T-helper 9 cell (primary cell): Measurements from ENCODE around the gene PAMR1.

Source experiments
- DNase-seq: peaks from one replicate; pipeline ENCODE4 v3.0.0-alpha.2; 2020

PAMR1 gene

DNA sequence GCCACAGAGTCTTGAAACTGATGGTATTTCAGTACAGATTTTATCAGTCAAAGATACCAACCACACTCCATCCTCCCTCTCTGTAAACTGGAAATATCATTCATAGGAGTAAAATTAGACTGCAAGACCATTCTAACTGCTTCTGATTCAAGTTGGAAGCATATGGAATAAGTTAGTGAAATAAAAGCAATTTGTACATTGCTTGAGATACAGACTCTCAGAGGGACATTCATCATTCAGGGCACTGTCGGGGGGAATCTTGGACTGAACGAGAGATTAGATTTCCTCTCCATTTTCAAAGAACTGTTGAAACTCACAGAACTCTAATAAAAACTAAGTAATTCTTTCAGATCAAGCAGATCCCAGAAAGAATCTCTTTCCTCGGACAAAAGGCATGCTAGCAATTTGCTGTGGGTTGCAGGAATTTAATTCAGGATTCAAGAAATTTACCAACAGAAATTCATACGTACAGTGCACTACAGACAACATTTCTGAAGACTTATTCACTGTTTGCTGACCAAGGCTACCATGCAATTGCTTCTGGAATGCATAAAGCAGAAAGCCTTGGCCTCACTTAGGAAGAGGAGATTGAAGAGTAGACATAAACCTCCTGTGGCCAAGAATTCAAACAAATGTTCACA lies 34.1 kb downstream of the PAMR1 start:
- DNase-seq: no peak

DNA sequence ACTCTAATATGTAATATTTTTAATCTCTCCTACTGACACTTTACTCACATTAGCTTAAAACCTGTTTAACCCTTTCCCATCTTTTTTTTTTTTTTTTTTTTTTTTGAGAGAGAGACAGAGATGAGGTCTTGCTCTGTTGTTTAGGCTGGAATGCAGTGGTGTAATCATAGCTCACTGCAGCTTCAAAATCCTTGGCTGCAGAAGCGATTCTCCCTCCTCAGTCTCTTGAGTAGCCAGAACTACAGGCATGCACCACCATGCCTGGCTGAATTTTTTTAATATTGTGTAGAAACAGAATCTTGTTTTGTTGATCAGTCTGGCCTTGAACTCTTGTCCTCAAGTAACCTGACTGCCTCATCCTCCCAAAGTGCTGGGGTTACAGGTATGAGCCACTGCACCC lies 37.3 kb downstream of the PAMR1 start:
- DNase-seq: no peak

DNA sequence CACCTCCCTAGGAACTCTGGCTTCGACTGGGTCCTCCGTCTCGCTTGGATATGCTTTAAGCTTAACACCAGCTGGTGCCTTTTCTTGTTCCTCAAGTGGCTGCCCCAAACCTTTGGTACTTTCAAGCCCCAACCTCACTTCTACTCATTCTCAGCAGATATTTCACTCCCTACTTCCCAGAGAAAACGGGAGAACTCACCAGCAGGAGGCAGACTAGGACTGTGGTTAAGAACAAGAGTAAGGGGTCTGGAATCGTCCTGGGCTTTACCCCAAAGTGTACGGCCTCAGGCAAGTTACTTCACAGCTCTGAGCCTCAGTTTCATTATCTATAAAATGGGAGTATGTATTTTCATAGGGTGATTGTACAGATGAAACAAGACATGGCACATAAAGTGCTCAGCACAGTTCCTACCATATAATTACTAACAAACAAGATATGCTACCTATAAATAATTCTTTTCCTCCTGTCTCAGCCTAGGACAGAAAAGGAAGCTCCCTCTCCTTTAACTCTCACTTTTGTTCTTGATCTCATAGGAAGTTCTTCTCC lies 37.8 kb downstream of the PAMR1 start:
- no peak for DNase-seq

DNA sequence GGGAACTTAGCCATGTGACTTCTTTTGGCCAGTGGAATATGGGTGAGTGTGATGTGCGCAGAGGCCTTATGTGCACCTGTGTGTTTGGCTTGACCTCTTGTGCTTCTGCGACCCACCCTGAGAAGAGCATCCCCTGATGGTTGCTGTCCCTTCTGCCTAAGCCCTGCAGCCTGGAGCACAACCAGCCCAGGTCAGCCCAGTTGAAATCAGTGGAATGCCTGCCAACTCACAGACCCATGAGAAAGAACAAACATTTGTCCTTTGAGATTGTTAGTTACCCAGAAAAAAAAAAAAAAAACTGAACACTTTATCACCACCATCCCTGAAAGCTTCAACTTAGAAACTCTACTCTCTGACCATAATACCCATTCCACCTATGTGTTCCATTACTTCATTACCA lies 38.5 kb downstream of the PAMR1 start:
- no peak for DNase-seq

DNA sequence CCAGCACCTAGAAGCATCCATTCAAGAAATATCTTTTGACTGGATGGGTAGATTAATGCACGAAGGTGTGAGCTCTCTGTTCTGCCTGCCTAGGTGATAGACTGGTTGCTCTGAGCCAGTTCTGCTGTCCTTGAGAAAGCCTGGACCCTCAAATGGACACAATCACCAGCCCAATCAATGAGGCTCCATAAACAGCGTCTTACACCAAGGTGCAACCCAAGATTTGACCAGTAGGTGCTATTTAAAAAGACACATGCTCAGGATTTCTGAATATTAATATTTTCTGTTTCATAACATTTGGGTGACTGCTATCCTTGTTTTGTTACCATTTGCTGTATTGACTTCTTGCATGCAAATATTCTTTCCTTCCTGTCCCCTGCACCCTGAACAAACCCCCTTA lies 39.0 kb downstream of the PAMR1 start:
- DNase-seq: no peak

DNA sequence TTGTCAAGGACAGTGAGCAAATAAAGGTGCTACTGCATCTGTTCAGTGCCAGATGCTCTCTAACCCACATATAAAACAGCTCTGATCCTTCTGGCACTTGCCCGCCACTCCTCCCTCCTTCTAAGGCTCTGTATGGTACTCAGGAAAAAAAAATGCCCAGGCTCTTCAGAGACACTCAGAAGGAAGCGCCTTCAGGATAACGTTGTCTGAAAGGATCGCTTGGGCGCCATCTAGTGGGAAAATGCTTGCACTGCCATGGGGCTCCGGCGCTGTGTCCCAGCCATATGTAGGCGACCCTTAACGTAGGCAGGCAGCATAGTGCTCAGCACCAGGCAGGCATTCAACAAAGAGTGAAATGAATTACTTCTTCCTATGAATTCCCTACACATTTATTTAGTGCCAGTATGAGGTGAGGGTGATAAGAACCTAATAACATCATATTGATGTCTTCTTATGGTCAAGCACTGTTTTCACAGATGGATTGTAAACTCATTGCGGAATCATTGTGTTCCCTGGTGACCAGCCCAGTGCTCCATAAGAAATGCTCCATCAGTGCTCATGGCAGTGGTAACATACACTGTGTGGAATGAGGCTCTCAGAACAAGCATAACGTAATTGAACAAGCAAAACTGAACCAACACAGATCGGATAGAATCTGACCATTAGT lies 39.6 kb downstream of the PAMR1 start:
- peak; percentile 64 for DNase-seq

DNA sequence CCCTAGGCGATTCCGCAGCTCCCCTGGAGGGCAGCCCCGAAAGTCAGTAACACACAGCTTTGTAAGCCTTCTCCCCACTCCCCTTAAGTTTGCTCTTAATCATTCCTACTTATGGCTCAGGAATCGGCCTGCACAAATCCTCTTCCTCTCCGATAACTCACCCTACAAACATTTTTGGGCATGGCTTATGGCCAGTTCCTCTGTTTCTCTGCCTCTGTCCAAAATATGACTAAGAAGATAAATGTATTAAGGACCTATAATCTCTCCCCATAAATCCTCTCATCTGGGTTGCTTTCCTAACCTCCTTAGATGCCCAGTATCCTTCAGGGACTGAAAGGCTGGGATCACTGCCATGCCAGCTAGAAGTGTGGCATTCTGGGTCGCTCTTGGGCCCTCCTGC lies 41.0 kb downstream of the PAMR1 start:
- no peak for DNase-seq

DNA sequence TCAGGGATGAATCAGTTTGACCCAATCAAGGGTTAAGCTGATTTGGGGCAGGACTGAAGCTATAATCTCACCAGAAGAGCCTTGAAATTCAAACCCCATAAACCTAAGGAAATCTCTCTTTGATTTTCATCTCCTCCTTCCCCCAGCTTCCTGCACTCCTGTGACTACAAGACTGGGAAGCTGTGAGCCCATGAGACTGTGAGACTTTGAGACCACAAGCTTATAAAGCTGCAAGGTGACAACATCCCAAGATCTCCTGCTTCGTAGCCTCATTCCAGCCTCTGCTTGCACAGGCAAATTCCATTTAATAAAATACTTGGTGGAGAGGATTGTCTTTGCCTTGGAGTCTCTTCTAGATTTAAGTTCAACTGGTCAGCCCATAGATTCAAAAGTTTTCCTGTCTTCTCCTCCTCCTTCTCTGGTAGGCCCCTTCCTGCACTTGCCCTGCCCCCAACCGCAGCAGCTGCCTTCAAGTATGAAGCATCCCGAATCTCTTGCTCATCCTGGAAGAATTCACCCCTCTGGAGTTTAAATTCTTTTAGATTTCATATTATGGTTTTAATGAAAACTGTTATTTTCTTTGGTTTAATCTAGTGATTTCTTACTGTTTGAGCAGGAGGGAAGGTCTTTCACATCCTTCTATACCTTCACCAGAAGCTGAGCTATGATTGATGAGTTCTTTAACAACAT lies 42.1 kb downstream of the PAMR1 start:
- no peak for DNase-seq

DNA sequence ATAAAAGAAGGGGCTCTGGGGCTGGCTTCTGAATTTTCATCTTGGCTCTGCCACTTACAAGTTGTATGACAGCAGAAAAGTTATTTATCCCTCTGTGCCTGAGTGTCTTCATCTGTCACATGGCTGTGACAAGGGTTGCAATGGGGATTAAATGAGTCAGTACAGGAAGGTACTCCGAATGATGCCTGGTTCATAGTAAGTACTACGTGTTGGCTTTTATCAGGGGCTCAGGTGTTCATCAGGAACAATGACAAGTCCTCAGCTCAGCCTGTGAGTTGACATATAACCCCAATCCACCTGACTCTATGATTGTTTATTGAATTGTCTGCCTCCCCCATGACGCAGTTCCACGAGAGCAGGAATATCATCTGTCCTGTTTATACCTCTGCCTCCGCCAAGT lies 45.7 kb downstream of the PAMR1 start:
- no peak for DNase-seq

DNA sequence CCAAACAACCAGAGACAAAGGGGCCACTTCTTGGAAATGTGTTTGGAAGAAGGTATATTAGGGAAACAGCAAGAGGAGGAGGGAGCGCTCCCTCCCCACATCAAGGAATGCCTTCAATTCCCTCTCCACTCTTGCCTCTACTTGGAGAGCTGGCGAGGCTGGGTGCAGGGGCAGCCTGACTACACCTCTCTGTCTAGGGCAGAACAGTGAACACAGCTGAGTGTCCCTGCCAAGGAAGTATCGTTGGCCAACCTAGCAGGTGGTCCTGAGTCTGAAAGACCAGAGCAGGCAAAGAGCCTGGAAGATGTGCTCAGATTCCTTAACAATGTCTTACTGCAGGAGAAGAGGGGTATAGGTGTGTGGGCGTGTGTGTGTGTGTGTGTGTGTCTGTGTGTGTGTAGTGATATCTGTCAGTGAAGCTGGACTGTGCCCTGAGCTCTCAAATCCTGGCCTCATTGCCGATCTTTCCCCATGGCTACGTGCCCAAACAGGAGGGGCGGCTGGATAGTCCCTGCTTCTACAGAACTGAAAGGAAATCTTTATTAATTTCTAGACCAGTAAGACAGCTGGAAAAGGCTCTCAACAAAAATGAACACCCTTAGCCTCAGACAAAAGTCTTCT lies 46.8 kb downstream of the PAMR1 start:
- no peak for DNase-seq

DNA sequence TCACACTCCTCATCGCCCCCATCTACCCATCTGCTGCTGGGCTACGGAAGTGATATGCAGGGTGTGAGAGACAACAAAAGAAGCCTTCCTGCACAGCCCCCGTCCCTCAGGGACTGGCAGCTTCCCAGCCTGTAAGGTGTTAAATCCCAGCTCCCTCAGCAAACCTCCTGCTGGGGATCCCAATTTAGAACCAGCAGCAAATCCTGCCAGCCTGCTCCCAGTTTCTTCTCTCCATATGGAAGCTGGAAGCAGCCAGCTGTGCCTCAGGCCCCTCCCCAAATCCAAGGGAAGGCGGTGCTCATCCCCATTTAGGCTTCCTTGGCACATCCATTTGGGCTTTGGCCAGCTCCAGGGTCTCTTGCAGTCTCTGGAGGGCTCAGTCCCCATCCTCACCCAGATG lies 47.5 kb downstream of the PAMR1 start:
- no peak for DNase-seq

DNA sequence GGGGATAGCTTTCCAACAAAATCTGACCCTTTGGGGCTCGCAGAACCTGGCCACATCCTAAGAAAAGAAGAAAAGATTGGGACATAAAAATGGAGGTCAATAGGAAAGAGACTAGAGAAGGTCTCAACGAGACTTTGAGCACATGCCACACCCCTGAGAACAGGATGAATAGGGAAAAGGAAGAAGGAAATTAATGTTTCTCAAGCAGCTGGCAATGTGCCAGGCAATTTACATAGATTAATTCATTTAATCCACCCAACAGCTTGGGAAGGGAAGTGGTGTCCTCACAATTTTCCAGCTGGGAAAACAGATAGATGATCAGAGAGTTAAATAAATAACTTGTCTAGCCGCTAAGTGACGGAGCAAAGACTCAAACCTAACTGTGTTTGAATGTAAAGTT lies 50.7 kb downstream of the PAMR1 start:
- DNase-seq: no peak

DNA sequence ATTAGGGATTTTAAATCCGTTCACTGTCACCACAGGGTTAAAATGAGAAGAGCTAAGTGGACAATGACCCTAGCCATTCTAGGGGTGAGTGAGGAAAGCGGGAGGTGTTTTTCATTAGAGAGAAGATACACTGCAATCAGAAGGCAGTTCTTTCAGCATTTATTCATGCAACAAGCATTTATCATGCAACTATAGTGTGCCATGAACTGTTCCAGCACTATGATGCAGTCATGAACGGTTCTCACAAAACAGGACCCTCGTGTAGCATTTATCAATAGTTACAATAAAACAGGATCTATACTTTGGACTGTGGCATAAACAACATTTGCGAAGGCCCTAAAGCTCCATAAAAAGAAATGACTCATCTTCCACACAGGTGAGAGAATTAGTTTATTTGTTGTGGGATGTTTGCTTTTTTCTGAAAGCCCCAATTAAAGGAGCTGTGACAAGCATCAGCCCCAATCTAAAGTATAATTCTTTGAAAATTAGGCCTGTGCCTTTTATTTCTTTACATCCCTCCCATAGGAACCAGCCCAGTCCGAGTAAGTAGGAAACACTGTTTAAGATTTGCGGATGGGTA lies 51.5 kb downstream of the PAMR1 start:
- DNase-seq: no peak

DNA sequence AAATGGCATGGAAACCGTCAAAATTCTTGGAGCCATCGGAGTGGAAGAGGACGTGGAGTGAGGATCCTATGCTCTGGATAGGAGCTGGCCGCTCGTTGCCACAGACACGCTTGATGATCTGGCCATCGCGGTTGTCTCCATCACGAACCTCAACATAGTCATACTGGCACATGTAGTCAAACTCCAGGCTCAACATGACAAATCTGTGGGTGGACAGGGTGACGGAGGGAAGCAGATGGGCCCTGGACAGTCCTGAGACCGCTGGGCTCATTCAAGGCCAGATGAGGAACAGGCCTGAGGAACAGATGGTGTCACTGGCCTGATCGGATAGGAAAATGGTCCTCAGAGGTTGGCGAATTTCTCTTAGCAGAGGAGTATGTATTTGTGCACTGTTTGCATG lies 54.8 kb downstream of the PAMR1 start:
- no peak for DNase-seq

DNA sequence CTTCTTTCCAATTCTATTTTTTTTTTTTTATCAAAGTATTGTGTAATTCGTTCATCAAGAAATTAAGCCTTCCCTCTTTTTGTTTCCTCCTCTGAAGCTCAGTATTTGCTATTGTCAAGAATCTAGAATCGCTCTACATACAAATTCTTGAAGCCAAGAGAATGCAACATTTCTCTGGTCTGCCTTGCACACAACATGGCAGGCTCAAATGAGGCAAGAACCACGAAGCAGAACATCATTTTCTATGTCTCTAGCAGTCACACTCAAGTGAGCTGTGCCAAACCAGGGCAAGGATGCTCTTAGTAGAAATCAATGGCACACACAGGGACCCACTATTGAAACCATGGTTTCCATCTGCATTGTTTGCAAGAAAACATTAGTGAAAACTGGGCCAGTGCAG lies 59.4 kb downstream of the PAMR1 start:
- DNase-seq: no peak

DNA sequence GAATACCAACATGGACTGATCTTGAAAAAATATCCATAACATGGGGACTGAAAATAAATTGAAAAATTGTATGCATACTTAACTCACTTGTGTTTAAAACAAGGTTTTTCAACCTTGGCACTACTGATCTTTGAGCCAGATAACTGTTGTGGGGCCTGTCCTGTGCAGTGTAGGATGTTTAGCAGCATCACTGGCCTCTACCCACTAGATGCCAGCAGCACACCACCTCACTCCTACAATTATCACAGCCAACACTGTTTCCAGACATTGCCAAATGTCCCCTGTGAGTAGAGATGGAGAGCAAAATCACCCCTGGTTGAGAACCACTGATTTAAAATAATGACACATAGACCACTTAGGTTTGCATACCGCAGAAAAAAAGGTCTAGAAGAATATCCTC lies 61.1 kb downstream of the PAMR1 start:
- DNase-seq: no peak

DNA sequence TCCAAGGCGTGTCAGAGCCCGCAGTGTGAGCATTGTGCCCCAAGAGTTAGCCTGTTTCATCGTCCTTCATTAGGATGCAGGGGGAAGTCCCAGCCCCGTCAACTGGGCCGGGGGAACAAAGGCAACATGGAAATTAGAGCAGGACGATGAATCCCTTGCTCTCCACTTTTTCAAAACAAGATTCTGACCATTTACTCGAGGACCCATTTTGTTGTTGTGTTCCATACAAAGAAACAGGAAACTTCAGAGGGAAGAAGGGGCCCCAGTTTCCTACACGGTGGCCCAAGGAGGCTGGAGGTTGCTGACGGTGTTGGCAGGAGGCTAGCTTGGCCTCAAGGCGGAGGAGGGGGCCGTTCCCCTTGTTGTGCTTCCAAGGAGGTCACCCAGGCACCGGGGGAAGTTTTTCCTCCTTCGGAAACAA lies 62.1 kb downstream of the PAMR1 start:
- DNase-seq: no peak

DNA sequence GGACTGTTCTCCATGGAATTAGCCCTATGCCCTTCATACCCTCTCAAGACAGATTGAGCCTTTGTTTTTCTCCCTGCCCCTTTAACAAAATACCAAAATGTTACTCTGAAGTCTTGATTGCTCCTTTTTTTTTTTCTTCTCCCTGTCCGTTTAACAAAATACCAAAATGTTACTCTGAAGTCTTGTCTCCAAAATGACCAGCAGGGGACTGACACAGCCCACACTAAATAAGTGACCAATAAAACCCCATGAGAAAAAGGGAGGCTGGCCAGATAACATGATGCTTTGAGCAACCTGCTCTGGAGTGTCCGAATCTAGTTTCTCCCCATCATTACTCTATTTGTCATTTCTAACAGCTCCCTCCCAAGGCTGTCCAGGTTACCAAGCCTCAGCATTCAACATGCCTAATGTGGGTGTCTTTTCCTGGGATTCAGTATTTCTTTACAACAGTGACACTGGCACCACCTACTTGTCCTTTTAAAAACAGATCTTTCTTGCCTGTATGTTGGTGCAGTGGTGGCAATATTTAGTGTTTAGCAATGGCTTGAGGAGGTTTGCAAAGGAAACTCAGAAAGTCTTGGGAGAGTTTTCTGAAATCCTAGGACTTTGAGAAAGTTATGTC lies 63.4 kb downstream of the PAMR1 start:
- DNase-seq: no peak

DNA sequence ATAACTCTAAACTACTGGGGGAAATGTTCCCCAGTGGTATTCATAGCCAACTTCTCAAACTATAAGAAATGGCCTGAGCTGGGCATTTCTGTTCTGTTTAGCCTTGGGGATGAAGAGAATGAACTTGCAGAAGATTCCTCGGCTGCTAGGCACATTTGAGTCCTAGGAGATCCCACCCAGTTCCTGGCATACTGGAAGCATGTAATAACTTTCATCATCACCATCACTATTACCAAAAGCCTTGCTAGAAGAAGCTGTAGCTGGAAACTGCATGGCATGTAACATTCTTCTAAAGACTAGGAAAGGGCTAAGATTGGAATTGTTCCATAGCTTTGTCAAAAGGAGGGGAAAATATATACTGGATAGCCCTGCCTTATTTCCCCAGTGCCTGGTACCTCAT lies 65.9 kb downstream of the PAMR1 start:
- no peak for DNase-seq

DNA sequence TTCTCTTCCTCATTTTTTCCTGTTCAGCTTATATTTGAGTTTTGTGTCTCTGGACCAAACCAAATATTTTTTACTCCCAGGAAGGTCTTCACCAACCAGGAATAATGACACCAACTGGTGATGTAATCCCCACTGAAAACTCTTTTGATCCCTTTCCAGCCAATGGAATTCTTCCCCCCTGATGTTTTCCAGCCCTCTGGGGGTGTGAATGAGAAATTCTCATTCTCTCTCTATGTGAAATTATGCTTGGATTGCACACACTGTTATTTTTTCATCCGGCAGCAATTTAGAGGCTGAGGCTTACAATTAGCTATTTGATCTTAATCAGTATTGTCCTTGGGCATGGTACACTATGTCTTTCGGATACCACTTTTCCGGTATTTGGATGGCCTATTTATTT lies 66.6 kb downstream of the PAMR1 start:
- no peak for DNase-seq

DNA sequence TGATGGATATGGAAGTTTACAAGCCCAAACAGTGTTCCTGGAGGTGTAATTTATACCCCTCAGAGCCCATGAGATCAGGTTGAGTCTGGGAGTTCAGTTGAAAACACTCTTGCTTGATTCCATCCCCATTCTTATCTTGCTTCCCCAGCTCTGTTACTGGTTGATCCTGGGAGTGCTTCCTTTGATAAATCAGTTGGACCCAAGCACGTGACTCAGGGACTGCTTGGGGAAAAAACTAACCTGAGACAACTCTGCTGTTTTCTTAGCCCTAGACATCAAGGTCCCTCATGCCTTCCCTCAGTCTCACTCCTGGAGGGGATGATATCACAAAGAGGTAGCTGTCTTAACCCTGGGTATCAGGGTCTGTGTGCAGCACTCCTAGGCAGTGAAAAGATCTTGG lies 71.1 kb downstream of the PAMR1 start:
- DNase-seq: no peak

DNA sequence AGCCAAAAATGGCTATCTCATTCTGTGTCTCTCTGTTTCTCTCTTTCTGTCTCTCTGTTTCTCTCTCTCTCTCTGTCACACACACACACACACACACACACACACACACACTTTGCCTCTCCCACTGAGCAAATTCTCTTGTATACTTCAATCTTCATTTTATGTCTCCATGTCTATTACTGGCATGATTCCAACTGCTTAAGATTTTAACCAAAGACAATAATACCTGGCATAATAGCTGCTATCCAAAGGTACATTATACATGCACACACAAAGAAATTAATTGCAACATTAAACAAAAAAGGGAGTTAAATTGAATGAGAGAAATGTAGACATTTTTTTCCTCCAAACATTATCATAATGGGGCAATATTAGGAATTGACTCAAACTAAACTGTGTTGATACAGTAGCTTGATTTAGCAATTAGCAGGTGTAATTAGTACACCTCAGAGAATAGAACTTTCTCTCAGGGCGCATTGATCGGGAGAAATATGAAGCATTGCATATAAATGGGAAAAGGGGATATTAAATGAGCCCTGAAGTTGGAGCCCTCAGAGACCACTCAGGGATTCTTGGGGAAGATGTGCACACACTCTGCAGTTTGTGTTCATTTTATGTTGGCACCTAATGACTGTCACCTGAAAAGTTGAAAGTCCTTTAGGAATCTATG lies 88.7 kb downstream of the PAMR1 start:
- no peak for DNase-seq
